NCI-H2029 (cell line): ENCODE data around the gene CCDC9.
A peak's percentile ranks its signal among the peaks of the same experiment; 100 is the strongest.
"Not testable (repeated sequence)": the region's sequence is repeated elsewhere in the genome, so short reads cannot be mapped to it uniquely, and the experiment has no call there.

Source experiments
- DNase-seq: peaks from one replicate; lab custom pipeline; 2025; lab: John Stamatoyannopoulos, UW

Gene CCDC9

DNA sequence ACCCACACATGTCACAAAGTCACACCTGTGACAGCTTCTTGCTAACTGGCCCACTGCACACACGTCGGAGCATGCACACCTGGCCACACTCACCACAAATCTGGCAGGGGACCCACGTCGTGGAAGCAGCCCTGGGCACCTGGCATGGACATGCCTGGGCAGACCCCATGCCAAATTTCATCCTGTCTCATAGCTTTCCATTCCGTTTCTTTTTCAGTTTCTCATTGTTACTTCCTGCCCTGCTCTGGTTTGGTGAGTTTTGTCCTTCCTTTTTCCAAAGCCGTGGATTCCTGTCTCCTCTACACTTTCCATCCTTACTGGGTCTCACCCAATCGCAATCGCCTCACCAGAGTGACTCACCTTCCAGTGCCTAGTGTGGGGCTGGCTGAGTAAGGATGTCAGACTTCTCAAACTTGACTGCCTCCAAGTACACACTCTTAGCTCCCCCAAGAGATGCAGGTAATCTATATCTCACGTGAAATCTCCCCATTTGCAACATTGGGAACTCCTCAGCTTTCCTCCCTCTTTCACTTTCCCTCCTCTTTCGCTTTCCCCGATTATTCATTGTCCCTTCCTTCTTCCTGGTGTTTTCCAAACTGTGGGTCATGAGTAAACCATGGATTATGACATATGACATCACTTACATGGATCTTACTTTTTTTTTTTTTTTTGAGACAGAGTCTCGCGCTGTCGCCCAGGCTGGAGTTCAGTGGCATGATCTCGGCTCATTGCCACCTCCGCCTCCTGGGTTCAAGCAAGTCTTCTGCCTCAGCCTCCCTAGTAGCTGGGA lies 23.7 kb upstream of the CCDC9 start:
- DNase-seq, result no peak

DNA sequence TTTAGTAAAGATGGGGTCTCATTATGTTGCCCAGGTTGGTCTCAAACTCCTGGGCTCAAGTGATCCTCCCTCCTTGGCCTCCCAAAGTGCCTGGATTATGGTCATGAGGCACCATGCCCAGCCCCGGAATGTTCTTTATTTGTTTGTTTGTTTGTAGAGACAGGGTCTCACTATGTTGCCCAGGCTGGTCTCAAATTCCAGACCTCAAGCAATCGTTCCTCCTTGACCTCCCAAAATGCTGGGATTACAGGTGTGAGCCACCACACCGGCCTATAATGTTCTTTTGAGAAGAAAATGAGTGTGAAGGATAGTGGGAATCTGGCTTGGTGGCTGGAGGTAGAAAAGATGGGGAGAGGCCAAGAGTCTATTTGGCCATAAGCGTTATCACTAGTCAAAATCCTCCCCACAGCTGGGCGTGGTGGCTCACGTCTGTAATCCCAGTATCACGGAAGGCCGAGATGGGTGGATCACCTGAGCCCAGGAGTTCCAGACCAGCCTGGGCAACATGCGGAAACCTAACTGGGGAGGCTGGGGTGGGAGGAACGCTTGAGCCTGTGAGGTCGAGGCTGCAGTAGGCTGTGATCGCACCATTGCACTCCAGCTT lies 20.2 kb upstream of the CCDC9 start:
- DNase-seq, result no peak

GRCh38 chr19:47239152-47239551 lies 17.2 kb upstream of the CCDC9 start:
- DNase-seq, result no peak

GRCh38 chr19:47239610-47240296 lies 16.6 kb upstream of the CCDC9 start:
- DNase-seq, result no peak

DNA sequence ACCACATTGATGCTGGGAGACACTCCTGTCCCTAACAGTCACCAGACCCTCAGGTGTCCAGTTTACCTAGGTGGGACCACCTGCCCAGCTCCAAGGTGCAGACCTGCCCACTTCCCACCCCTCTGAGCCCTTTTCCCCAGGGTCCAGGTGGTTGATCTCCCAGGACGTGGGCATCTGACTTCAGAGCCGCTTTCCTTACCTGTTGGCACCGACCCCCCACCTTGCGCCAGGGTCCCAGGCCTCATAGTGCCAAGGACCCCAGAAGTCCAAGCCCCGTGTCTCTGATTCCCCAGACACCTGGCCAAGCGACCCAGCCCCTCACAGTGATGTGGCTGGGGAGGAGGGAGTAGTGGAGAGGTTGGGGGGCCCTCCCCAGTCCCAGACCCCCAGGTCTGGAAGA lies 15.8 kb upstream of the CCDC9 start:
- no peak for DNase-seq

GRCh38 chr19:47240996-47241918 lies 15.1 kb upstream of the CCDC9 start:
- DNase-seq, result peak; percentile 96

GRCh38 chr19:47241919-47242577 lies 14.3 kb upstream of the CCDC9 start:
- DNase-seq, result no peak

- DNase-seq, result no peak
Measured at GRCh38 chr19:47243364-47243775, 13.0 kb upstream of the CCDC9 start.

DNA sequence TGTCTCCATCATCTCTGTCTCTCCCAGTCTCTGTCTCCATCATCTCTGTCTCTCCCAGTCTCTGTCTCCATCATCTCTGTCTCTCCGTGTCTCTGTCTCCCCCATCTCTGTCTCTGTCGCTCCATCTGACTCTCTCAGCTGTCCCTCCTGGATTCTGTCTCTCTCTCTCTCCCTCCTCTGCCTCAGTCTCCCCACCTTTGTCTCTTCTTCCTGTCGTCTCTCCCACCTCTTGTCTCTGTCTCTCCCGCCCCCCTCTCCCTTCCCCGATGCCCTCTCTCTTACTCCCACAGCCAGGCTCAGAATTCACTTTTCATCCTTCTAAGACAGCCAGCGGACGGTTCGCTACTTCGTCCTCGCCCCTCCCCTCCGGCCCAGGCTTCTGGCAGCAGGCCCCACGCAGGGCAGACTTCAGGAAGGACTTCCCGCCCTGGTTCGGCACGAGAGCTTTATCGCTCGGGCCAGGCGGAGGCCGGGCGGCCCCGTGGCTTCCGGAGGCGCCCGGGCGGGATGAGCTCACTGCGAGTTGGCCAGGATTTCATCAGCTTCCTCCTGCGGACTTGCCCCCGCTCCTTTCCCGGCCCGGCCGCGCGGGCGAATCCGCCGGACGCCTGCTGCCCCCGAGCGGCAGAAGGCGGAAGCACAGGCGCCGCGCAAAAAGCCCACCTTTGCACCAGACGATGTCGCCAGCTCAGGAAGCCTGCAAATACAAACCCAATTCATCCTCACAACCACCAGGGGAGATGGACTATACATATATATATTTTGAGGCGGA lies 12.4 kb upstream of the CCDC9 start:
- DNase-seq, result peak; percentile 89

- peak; percentile 28 for DNase-seq
Measured at GRCh38 chr19:47247308-47247990, 8.9 kb upstream of the CCDC9 start.

DNA sequence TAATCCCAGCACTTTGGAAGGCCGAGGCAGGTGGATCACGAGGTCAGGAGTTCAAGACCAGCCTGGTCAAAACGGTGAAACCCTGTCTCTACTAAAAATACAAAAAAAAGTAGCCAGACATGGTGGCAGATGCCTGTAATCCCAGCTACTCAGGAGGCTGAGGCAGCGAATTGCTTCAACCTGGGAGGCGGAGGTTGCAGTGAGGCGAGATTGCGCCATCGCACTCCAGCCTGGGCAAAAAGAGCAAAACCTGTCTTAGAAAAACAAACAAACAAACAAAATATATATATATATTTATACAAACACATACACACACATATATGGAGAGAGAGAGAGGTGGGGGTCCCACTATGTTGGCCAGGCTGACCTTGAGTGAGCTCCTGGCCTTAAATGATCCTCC lies 3.3 kb upstream of the CCDC9 start:
- DNase-seq, result not testable (repeated sequence)

- DNase-seq, result no peak
Measured at GRCh38 chr19:47253467-47253881, 2.9 kb upstream of the CCDC9 start.

DNA sequence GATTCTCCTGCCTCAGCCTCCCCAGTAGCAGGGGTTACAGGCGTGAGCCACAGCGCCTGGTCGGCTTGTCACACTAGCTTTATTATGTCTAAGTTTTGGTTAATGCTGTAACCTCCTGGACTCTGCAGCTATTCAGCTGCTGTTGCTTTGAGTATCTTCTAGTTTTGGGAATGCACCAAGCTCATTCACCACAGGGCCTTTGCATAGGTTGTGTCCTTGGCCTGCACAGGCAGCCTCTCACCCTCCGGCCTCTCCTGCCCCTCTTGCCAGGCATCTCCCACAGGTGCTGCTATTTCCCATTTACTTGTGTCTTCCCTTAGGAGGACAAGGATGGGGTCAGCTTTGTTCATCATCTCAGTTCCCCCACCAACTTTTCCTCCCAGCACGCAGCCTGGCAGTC lies 2.4 kb upstream of the CCDC9 start:
- DNase-seq, result no peak

GRCh38 chr19:47256693-47257410 lies 527 bp downstream of the CCDC9 start:
- DNase-seq, result peak; percentile 99

DNA sequence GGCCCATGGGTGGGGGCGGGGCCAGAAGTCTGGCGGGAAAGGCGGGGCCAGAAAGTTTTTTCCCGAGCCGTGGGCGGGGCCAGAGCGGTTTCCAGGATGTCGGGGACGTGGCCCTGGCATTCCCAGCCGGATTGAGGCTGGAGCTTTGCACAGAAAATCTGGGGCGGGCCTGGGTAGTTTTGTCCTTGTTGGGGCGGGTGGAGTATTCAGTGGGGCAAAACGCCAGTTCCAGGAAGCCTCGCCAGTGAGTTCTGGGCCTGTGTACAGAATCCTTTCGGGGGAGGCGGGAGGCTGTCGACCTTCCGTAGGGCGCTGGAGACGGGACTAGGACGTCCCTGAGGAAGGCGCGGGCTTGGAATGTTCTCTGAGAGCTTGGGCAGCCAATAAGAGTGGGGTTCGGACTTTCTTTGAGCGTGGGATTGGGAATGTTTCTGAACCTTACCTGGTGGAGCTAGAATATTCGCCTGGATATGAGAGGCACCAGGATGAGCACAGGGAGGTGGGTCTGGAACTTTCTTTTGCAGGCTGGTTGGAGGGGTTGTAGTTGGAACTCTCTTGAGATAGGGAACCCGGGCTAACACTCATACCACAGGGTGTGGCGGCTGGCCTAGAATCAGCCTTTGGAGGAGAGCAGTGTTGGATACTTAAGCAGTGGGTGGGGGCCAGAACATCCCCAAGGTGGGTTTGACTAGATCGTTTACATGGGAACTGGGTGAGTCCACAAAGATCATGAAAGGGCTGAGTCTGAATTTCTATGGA lies 1.3 kb downstream of the CCDC9 start:
- DNase-seq, result no peak

GRCh38 chr19:47258434-47258833 lies 2.1 kb downstream of the CCDC9 start:
- no peak for DNase-seq

GRCh38 chr19:47258895-47259555 lies 2.7 kb downstream of the CCDC9 start:
- DNase-seq, result no peak

GRCh38 chr19:47260476-47260875 lies 4.2 kb downstream of the CCDC9 start:
- no peak for DNase-seq
